ENCODE results near the gene TEX12. TPM values are rescaled to one million over a fixed set of nuclear protein-coding genes. Genes with fewer than 3 reads are reported as not detected.

TEX12 gene
- total and polyA plus RNA-seq, 9 of the 15 experiments (the other 6 are each of a cell fraction or from before 2014, with no cell fraction given), result 0.10 to 2.3 (median 0.67) TPM; not detected in 1

- Histone ChIP-seq H4K20me1 (replicated peaks; ENCODE audit: control insufficient read depth, insufficient read depth, low read length) (no peaks in the 10 kb centered on the region), H3K4me3 (no peak overlapping the region), H3K9ac (ENCODE audit: insufficient read depth in 1 of 2, low read depth in 2 of 2, low read length in 2 of 2) (no peak overlapping the region), H3K9me1 (ENCODE audit: control insufficient read depth, insufficient read depth, low read length) (no peaks in the 10 kb centered on the region), H3K27ac (ENCODE audit: extremely low read depth, low read depth, low read length) (no peak overlapping the region), H2AFZ (ENCODE audit: low read depth, low read length) (no peak overlapping the region), H3K4me1 (replicated peaks in 1 of 2; ENCODE audit: control insufficient read depth in 2 of 2, insufficient read depth in 2 of 2, low read length in 2 of 2) (no peaks in the 10 kb centered on the region), H3K9me3 (replicated peaks; ENCODE audit: control insufficient read depth, insufficient read depth, low read depth, low read length) (no peaks in the 10 kb centered on the region), H3K27me3 (ENCODE audit: control insufficient read depth in 2 of 2, insufficient read depth in 2 of 2, low read length in 2 of 2) (no peaks in the 10 kb centered on the region; a peak in 2 of 5 replicates), H3K79me2 (ENCODE audit: control insufficient read depth, insufficient read depth, low read length) (no peaks in the 10 kb centered on the region), H3K36me3 (ENCODE audit: control insufficient read depth, insufficient read depth, low read length) (no peaks in the 10 kb centered on the region), H3K4me2 (ENCODE audit: insufficient read depth, low read length) (no peak overlapping the region)
- intact Hi-C loops (cut with micrococcal nuclease) (no loop called here), in situ Hi-C loops (cut with MboI) (no loop called here)
- ATAC-seq (no peak), DNase-seq (ENCODE audit: extremely low read depth in 1 of 4, low spot score in 3 of 4) (no peak), FAIRE-seq (no peak)
- WGBS (ENCODE audit: insufficient coverage, low coverage, missing lambda C conversion rate), result 17% methylated on average over 19 of the region's 23 CpGs
- BruUV-seq (replicated peaks), result no TSS peak
- TF ChIP-seq HES1 (IDR thresholded peaks at IDR 0.05; ENCODE audit: low read depth), result no peak
- TF ChIP-seq PPARD (CRISPR knock-in tag; IDR thresholded peaks at IDR 0.05), result no peak
- no peak for TF ChIP-seq ZBTB17 (CRISPR knock-in tag; IDR thresholded peaks at IDR 0.05)
- TF ChIP-seq PHF20 (IDR thresholded peaks at IDR 0.05; ENCODE audit: partially characterized antibody), result no peak
- no peak for TF ChIP-seq TFAM (CRISPR knock-in tag; conservative IDR thresholded peaks at IDR 0.05)
- TF ChIP-seq MCM5 (IDR thresholded peaks at IDR 0.05; ENCODE audit: low read depth), result no peak
- no peak for TF ChIP-seq TAL1 (IDR thresholded peaks at IDR 0.05)
- no peak for TF ChIP-seq ETV6 (IDR thresholded peaks at IDR 0.05; ENCODE audit: borderline replicate concordance in 1 of 2, low read depth in 2 of 2, low read length in 1 of 2)
- TF ChIP-seq ETV6 (CRISPR knock-in tag; IDR thresholded peaks at IDR 0.05; ENCODE audit: borderline replicate concordance), result no peak
- no peak for TF ChIP-seq CBFB (CRISPR knock-in tag; IDR thresholded peaks at IDR 0.05)
- no peak for TF ChIP-seq ZBTB1 (CRISPR knock-in tag; IDR thresholded peaks at IDR 0.05; ENCODE audit: borderline replicate concordance, low read depth)
- no peak for TF ChIP-seq XRCC5 (IDR thresholded peaks at IDR 0.05; ENCODE audit: low read depth, low read length)
- no peak for TF ChIP-seq PHTF2 (CRISPR knock-in tag; IDR thresholded peaks at IDR 0.05)
- no peak for TF ChIP-seq BCL6 (CRISPR knock-in tag; IDR thresholded peaks at IDR 0.05)
- TF ChIP-seq ZFP36 (IDR thresholded peaks at IDR 0.05; ENCODE audit: low read depth, low read length, partially characterized antibody), result no peak
- TF ChIP-seq AFF1 (IDR thresholded peaks at IDR 0.05; ENCODE audit: low read depth in 1 of 2, partially characterized antibody in 2 of 2), result no peak
- TF ChIP-seq GABPB2 (CRISPR knock-in tag; conservative IDR thresholded peaks at IDR 0.05), result no peak
- POLR2A ChIA-PET, result no interaction called here
- CTCF ChIA-PET (ENCODE audit: low intra/inter-chr PET ratio), result no interaction called here
Observed at GRCh38 chr11:112206071-112206470, 38.9 kb downstream of the TEX12 start.

Measured in K562 (cell line).